Measurements from ENCODE around the gene LSM5. TPM values are rescaled to one million over a fixed set of nuclear protein-coding genes. Genes with fewer than 3 reads are reported as not detected.

The LSM5 gene
- total RNA-seq (2022; extraction: Qiagen RNA extraction; ENCODE audit: low read depth): 38.4 to 111 TPM (median 96.5 TPM) in 5 replicates

DNA sequence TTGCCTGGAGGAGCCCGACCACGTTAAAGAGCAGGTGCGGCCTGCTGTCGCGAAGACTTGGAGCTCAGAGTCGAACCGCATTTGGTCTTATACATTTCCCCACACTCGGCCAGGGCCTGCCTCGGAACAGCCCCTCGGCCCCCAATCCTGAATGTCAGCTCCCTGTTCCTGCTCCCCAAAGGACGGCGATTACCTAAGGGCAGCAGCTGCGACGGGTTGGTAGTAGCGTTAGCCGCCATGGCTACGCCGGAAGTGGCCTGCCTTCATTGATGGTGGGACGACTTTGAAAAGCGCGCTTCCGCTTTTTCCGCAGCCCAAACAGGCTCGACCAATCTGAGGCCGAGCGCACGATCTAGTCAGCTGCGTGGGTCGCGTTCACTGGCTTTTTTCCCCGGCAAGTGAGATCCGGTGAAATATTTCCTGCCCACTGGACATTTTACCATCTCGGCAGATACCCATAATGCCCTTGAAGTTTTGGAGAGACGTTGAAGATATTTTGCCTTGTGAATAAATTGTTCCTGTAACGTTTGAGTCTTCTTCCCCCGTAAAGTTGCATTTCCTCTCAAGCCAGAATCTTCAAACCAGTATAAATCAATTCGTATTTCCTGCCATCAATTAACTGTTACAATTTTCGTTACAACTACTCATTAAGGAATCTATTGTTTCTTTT, at the start of gene LSM5:
Gene LSM5, minus strand, starts transcription at position 254 of the 670 bp plus-strand sequence. Its CDS starts 15 bp downstream, at position 239.

DNA sequence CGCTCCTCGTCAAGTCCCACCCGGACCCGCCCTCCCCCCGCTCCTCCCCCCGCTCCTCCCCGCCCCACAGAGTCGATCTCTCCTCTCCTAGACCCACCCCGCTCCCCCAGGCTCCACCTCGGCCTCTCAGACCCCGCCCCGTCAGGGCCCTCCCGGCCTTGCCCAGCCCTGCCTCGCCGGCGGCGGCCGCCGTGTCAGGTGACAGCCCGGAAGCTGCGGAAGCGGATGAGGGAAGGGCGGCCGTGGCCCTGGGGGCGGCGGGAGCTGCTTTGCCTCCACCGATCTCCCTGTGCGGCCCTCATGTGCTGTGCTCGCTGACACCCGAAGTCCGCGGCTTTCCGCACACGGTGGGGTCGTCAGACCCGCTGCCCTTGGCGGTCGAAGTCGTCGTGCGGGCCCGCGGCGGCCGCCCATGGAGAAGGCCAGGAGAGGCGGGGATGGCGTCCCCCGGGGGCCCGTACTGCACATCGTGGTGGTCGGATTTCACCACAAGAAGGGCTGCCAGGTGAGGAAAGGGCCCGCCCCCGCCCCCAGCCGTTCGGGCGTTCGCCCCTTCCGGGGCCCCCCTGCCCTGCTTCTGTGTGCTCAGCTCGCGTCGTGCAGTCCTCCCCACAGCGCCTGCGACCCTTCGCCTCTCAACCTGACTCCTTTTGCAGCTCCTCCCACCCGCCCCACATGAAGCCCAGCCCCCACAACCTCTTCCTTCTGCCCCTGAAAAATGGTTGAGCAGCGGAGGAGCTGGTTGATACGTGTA, 5.3 kb upstream of the LSM5 start, which contains the start of gene AVL9:
Gene AVL9, plus strand, starts transcription at position 192 of the 754 bp plus-strand sequence. Its CDS starts 221 bp downstream, at position 413.

Other genes starting within 250 kb of the LSM5 start
- 25.1 to 36.5 TPM (median 26.5 TPM) in 5 replicates for gene AVL9, start 5.1 kb upstream of the LSM5 start, total RNA-seq (2022; extraction: Qiagen RNA extraction; ENCODE audit: low read depth)

Data from A549 treated with RU486 at 1 μM for 4 hours (cell line).